ENCODE measurements around the gene KCTD20.

The KCTD20 gene

DNA sequence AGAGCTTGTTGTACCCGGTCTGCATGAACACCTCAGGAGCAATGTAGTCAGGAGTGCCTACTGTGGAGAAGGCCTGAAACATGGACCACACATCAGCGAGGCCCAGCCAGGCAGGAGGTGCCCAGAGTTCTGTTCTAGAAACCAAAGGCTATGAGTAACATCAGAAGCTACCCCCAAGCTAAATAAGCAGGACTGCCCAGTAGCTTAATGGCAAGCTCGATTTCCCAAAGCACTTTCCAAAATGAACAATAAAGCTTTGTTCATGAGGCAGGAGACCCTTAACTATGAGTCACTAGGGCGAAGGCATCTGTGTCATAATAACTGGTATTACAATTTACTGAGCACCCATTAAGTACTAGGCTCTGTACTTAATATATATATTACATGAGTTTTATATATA, 57.1 kb downstream of the KCTD20 start:
- no peak for DNase-seq

GRCh38 chr6:36501686-36502085, 58.9 kb downstream of the KCTD20 start:
- DNase-seq: no peak

DNA sequence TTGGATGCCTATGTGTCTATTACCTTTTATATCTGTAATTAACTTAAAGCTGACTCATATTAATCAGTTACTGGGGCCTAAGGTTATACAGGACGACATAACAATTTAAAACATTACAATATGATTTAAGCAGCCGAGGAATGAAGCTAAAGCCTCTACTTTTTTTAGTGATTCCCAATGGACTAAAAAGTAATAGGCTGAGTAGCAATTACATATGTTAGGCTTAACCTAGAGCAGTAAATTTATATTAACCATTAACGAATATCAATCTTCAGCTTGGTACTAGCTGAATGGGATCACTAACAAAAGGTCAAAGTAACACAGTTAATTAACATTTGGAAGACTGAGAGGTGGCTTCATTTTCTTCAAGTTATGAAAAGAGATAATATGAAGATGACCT, 61.4 kb downstream of the KCTD20 start:
- DNase-seq: no peak

DNA sequence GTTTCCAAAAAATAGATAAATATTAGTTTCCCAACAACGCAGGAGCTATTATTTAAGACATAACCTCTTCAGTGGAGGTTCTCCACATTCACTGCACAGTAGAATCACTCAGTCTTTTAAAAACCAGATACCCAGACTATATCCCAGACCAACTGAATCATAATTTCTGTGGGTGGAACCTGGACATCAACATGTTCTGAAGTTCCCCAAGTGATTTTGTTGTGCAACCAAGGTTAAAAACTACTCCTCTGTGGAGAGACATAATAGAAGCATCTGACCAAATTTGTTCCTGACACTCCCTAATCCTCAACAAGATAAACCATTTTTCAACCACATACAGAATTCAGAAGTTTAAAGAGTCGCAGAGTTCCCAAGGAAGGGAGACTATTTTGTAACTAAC, 62.2 kb downstream of the KCTD20 start:
- DNase-seq: no peak

- peak in 1 of 2 donors; percentile 14 for DNase-seq
These were observed 63.1 kb downstream of the KCTD20 start for GRCh38 chr6:36505744-36506534.

DNA sequence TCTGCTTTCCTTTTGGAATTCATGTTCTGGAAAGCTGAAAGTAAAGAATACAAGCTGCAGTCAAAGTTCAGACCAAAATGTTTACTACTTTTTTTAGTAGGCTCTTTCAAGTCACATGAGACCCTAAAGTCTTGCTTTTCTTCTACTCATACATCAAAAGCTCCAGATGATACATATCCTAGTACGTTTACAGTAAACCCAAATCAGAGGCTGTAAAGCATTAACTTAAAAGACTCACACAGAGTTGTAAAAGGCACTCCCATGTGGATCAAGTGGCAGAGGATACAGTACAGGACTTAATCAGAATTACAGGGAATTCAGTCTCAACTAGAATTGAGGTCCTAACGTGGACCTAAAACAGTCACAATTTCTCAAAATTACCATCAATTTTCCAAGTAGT, 63.8 kb downstream of the KCTD20 start:
- no peak for DNase-seq

DNA sequence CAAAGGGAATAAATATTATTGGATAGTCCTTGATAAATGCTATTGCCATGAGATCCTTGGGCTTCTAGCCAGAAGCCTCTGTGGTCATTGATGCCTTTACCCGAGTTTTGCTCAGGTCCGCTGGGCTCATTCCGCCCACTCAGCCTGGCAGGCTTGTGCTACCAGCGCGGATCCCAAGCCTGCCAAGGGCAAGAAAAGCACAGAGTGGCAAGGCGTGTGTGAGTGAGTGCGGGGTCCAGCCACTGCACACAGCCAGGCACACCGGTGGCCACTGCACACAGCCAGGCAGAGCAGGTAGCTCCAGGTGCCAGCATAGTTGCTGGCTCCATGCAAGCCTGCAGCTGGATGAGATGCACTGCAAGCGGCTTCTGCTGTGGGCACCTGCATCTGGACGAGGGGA, 65.7 kb downstream of the KCTD20 start:
- no peak for DNase-seq

DNA sequence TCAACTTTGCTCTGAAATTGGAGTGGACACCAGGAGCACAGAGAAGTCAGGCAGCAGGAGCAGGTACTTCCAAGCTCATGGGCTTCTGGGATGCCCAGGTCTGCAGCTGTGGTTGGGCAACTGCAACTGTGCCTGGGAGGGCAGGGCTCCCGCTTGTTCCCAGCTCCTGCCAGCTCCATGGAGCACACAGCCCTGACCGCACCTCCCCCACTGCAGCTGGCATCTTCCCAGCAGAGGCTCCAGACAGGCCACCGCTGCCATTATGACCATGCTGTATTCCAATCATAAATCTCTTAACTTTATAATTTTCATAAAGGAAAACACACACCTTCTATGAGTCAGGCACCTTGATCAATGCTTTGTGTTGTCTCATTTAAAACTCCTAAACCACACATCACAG, 67.6 kb downstream of the KCTD20 start:
- DNase-seq: no peak

DNA sequence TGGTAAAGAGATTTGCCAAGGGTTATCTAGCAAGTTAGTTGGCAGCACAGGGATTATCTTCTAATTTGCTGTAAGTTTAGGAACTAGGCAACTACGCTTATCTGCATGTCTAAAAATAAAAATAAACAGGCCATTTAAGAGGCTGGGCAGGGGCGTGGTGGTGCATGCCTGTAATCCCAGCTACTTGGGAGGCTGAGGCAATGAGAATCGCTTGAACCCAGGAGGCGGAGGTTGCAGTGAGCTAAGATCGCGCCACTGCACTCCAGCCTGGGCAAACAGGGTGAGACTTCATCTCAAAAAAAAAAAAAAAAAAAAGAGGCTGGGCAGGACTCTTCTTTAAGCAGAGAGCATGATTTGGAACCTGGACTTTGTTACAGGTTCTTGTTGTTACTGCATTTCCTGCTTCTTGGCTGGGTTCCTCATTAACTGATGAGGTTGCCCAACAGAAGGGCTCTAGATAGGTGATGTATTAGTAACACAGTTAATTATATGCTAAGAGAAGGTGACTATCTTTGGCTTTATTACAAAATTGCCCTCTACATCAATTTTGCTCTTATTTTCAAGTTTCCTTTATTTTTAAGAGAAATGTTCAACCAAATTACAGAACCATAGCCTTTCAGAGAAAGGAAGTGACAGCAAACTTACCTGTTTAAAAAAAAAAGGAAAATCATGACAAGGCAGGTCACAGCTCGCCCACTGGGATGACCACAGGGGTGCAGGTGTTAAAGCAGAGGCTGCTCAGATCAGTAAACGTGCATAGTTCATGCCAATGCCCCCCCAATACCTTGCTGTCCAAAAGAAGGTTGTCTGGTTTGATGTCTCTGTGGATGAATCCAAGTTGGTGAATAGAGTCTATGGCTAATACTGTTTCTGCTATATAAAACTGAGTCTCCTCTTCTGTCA, 72.0 kb downstream of the KCTD20 start:
- no peak for DNase-seq

- no peak for DNase-seq
These were observed 73.0 kb downstream of the KCTD20 start for GRCh38 chr6:36515844-36516243.

- DNase-seq: no peak
These were observed 73.8 kb downstream of the KCTD20 start for GRCh38 chr6:36516559-36516958.

GRCh38 chr6:36516988-36517387, 74.2 kb downstream of the KCTD20 start:
- no peak for DNase-seq

- DNase-seq: no peak
These were observed 74.6 kb downstream of the KCTD20 start for GRCh38 chr6:36517408-36517807.

DNA sequence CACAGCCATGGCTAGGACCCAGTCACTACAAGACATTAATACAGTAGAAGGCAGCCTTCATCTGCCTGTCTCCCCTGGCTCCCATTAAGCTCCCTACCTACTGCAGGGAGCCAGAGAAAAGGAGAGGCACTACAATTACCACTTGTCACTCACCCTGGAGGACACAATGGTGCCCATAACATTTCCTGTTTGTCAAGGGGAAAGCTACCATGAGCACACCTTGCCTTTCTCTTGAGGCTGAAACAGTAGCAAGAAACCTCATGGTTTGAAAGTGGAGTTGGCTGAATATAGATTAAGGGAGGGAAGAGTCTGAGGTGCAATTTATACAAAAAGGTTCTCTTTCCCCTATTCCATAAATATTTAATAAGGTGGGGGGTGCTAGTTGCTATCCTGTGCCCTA, 76.6 kb downstream of the KCTD20 start:
- no peak for DNase-seq

GRCh38 chr6:36523451-36523850, 80.7 kb downstream of the KCTD20 start:
- DNase-seq: no peak

- DNase-seq: no peak
These were observed 81.2 kb downstream of the KCTD20 start for GRCh38 chr6:36523936-36524499.

- no peak for DNase-seq
These were observed 82.1 kb downstream of the KCTD20 start for GRCh38 chr6:36524871-36525270.

- no peak for DNase-seq
These were observed 82.5 kb downstream of the KCTD20 start for GRCh38 chr6:36525346-36525745.

- DNase-seq: no peak
These were observed 83.3 kb downstream of the KCTD20 start for GRCh38 chr6:36526066-36526465.

DNA sequence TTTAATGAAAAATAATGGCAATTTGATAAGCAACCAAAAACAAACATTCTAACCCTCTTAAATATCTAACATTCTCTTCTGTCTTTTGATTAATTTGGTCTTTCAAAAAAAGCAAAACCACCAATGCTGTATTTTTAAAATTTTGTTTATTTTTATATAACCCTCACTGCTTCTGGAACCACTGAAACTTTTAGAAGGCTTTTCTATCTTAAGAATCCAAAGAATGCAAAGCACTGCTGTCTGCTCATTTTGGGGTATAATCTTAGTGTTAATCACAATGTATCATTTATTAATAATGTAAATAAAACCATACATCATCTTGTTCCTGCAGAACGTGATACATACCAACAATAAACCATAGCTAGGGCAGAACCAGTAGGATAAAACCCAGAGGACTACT, 90.5 kb downstream of the KCTD20 start:
- no peak for DNase-seq

GRCh38 chr6:36536873-36537547, 94.2 kb downstream of the KCTD20 start:
- DNase-seq: no peak

DNA sequence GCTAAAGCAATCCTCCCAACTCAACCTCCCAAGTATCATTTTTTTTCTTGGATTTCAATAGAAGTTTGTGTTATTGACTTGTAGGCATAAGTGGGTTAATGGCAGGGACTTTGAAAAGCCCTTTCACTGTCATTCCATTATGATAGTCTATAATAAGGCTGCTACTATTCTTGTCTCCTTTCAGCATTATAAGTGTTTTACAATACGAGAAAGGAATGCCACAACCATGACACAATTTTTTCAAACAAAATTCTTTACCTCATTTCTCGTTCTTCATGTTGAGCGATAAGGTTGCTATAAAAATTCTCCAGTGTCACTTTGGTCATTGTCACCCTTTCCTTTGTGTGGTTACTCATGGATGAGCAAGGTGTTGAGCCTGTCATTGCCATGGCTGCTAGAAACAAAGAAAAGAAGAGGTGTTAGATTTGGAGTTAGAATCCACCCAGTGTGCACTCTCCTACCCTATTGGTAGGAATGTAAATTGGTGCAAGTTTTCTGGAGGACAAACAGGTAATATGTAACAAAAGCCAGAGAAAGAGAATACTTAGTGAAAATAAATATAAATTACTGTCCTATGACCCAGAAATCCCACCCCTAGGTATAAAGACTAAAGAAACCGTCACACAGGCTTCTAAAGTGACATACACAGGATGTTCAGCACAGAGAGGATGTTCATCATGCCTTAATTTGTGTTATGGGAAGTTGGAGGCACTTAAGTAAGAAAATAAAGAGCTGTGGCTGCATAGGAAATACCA, 97.2 kb downstream of the KCTD20 start:
- DNase-seq: no peak
